Fibroblast of skin of right quadriceps (primary cell): ENCODE data around the gene ANKZF1.

ENCODE experiments used
- DNase-seq: peaks from one replicate; pipeline ENCODE4 v3.0.0-alpha.2; 2013

ANKZF1 gene

GRCh38 chr2:219285373-219285735 lies 55.7 kb downstream of the ANKZF1 start:
- DNase-seq = no peak

- DNase-seq = peak; percentile 71
Measured at GRCh38 chr2:219285894-219286425, 56.4 kb downstream of the ANKZF1 start.
